IPS-15b (cell line): ENCODE data around the gene TMPRSS4.

Source experiments
- H3K27me3 ChIP-seq: one replicate; pipeline ENCODE4 v1.6.1; 2013; ENCODE audit warnings: low read length; ENCODE audit not compliant: control insufficient read depth, insufficient read depth
- H3K36me3 ChIP-seq: one replicate; pipeline ENCODE4 v1.6.1; 2013; ENCODE audit warnings: low read length; ENCODE audit not compliant: control insufficient read depth, insufficient read depth
- H3K4me1 ChIP-seq: one replicate; pipeline ENCODE4 v1.6.1; 2013; ENCODE audit warnings: mild to moderate bottlenecking, low read length; ENCODE audit not compliant: control insufficient read depth, insufficient read depth
- H3K4me3 ChIP-seq: one replicate; pipeline ENCODE4 v1.5.1; 2013; ENCODE audit warnings: low read depth, low read length
- H3K9ac ChIP-seq: one replicate; pipeline ENCODE4 v1.6.1; 2013; ENCODE audit warnings: low read depth, mild to moderate bottlenecking, low read length
- H3K9me3 ChIP-seq: one replicate; pipeline ENCODE4 v1.6.1; 2013; ENCODE audit warnings: mild to moderate bottlenecking, low read length; ENCODE audit not compliant: control insufficient read depth, insufficient read depth

The TMPRSS4 gene

DNA sequence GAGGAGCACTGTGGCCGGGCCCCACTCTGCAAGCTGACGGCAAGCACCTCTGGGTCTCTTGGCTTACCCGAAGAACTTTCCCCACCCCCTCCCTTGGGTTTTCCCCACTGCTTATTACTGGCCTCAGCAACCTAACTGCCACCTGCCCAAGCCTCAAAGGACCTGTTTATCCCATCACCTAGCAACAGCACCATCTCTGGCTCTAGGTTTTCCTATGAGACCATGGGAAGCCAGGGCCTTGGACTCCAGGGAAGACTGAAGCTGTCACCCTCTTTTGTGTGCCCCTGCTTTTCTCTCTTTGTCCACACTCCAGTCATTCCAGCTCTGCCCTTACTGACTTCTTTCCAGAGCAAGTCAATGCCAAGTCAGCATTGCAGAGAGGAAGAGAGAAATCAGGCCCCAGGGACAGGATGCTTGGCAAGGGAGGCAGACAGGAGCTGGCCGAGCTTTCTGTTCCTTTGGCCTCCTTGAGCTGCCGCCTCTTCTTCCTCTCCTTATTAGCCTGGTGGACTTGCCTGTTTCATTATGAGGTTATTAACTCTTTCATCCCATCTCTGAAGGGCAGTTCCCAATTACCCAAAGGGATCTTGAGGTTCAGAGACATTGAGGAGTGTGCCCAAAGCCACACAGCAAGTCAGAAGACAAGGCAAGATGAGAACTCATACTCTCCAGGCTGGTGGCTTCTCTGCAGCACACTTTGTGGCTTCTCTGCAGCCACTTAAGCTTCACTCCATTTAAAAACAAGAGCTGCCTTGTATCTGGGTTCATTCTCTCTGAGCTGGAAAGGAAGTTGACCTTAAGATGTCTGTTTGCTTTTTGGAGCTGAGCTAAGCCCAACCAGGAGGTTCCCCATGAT, 10.3 kb downstream of the TMPRSS4 start, which contains the start of gene SMIM35:
TSS of gene SMIM35 (minus strand) at position 51 of the 856 bp plus-strand sequence. CDS start 206 bp downstream, outside the sequence.
- H3K27me3 ChIP-seq: peaks cover 2% of the 10 kb centered on the region

GRCh38 chr11:118087931-118088330, 11.1 kb downstream of the TMPRSS4 start:
- peaks cover 4% of the 10 kb centered on the region for H3K4me1 ChIP-seq
- no peaks in the 10 kb centered on the region for H3K36me3 ChIP-seq
- H3K27me3 ChIP-seq: peaks cover 2% of the 10 kb centered on the region
- no peak overlapping the region for H3K9ac ChIP-seq
- no peak overlapping the region for H3K4me3 ChIP-seq
- no peaks in the 10 kb centered on the region for H3K9me3 ChIP-seq

More for the DNA sequence above, 10.3 kb downstream of the TMPRSS4 start, which contains the start of gene SMIM35:
- H3K36me3 ChIP-seq: no peaks in the 10 kb centered on the region
- no peak within 1 kb of the TSS for H3K9ac ChIP-seq
- H3K9me3 ChIP-seq: no peaks in the 10 kb centered on the region
- H3K4me3 ChIP-seq: no peak within 1 kb of the TSS
- peaks cover 9% of the 10 kb centered on the region for H3K4me1 ChIP-seq

- no peak overlapping the region for H3K9ac ChIP-seq
- peaks cover 2% of the 10 kb centered on the region for H3K27me3 ChIP-seq
- no peaks in the 10 kb centered on the region for H3K4me1 ChIP-seq
- no peak overlapping the region for H3K4me3 ChIP-seq
- no peaks in the 10 kb centered on the region for H3K36me3 ChIP-seq
- H3K9me3 ChIP-seq: no peaks in the 10 kb centered on the region
Observed at GRCh38 chr11:118088531-118088930, 11.7 kb downstream of the TMPRSS4 start.

- no peaks in the 10 kb centered on the region for H3K36me3 ChIP-seq
- no peak overlapping the region for H3K9ac ChIP-seq
- no peaks in the 10 kb centered on the region for H3K9me3 ChIP-seq
- H3K27me3 ChIP-seq: peaks cover 2% of the 10 kb centered on the region
- H3K4me3 ChIP-seq: no peak overlapping the region
- H3K4me1 ChIP-seq: no peaks in the 10 kb centered on the region
Observed at GRCh38 chr11:118090545-118091162, 13.8 kb downstream of the TMPRSS4 start.

- Histone ChIP-seq H3K9ac (no peak overlapping the region), H3K9me3 (no peaks in the 10 kb centered on the region), H3K27me3 (peaks cover 2% of the 10 kb centered on the region), H3K4me3 (no peak overlapping the region), H3K36me3 (no peaks in the 10 kb centered on the region), H3K4me1 (no peaks in the 10 kb centered on the region)
Observed at GRCh38 chr11:118091690-118092089, 14.8 kb downstream of the TMPRSS4 start.

DNA sequence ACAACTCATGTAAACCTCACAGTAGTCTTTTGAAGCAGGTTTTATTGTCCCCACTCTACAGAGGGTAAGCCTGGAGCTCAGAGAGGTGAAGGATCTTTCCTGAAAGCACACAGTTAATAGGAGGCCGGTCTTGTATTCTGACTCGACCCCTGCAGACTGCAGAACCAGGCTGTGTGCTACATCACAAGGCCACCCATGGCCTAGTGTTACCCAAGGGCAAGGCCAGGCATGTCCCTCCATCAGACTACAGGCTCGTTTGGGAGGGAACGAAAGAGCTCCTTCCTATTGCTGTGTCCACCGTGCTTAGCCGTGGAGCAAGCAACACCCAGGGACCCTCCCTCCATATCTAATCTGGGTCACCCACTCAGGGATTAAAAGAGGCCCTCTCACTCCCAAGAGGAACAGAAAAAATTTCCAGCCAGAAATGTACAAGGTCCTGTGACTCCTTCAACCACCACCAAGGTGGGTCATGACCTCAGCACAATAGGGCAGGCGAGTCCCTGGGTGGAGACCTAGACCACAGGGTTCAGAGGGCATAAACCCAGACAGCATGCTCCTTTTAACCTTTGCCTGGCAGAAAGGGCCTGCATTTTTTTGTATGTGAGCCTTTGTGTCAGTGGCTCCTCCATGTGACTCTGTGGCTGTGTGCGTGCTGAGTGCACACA, 16.2 kb downstream of the TMPRSS4 start:
- no peak overlapping the region for H3K9ac ChIP-seq
- H3K4me3 ChIP-seq: no peak overlapping the region
- H3K27me3 ChIP-seq: peaks cover 2% of the 10 kb centered on the region
- no peaks in the 10 kb centered on the region for H3K4me1 ChIP-seq
- H3K9me3 ChIP-seq: no peaks in the 10 kb centered on the region
- no peaks in the 10 kb centered on the region for H3K36me3 ChIP-seq

DNA sequence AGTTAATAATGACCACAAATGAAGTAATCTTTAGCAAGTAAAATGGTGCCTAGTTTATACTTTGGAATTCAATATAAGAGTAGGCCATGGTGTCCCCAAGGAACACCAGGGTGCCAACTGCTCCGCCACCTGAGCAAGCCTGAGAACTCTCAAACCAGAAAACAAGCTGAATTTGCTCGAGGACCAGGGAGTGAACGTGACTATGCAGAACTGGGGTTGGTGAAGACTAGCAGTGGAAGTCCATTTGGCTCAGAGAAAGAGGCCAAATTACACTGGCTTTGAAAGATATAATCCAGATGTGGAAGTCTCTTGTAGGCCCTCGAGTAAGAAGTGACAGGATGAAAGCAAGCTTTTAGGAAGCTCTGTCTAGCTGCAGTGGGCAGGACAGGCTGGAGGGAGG, 18.6 kb downstream of the TMPRSS4 start:
- Histone ChIP-seq H3K4me3 (no peak overlapping the region), H3K9me3 (no peaks in the 10 kb centered on the region), H3K36me3 (no peaks in the 10 kb centered on the region), H3K4me1 (peaks cover 3% of the 10 kb centered on the region), H3K9ac (no peak overlapping the region), H3K27me3 (peaks cover 2% of the 10 kb centered on the region)

- H3K4me3 ChIP-seq: no peak overlapping the region
- H3K4me1 ChIP-seq: peaks cover 3% of the 10 kb centered on the region
- H3K9ac ChIP-seq: no peak overlapping the region
- H3K27me3 ChIP-seq: peaks cover 2% of the 10 kb centered on the region
- no peaks in the 10 kb centered on the region for H3K36me3 ChIP-seq
- H3K9me3 ChIP-seq: no peaks in the 10 kb centered on the region
Observed at GRCh38 chr11:118095967-118096367, 19.1 kb downstream of the TMPRSS4 start.

GRCh38 chr11:118098996-118099837, 22.3 kb downstream of the TMPRSS4 start:
- Histone ChIP-seq H3K9ac (no peak overlapping the region), H3K27me3 (no peaks in the 10 kb centered on the region), H3K4me3 (no peak overlapping the region), H3K4me1 (peaks cover 3% of the 10 kb centered on the region), H3K9me3 (no peaks in the 10 kb centered on the region), H3K36me3 (no peaks in the 10 kb centered on the region)

- no peaks in the 10 kb centered on the region for H3K36me3 ChIP-seq
- no peak overlapping the region for H3K4me3 ChIP-seq
- H3K4me1 ChIP-seq: peaks cover 3% of the 10 kb centered on the region
- no peaks in the 10 kb centered on the region for H3K27me3 ChIP-seq
- no peak overlapping the region for H3K9ac ChIP-seq
- no peaks in the 10 kb centered on the region for H3K9me3 ChIP-seq
Observed at GRCh38 chr11:118099838-118100556, 23.1 kb downstream of the TMPRSS4 start.
